GM23338 (cell line): ENCODE measurements around the gene HSP90AB1. TPM values are rescaled to one million over a fixed set of nuclear protein-coding genes. Genes with fewer than 3 reads are reported as not detected.

Experiments
- ATAC-seq: fragments of 200-7000 bp; cut with Tn5 transposase; 3 replicates; pipeline ENCODE4 v1.9.1; 2020
- DNase-seq: peaks from one replicate; pipeline ENCODE4 v3.0.0-alpha.2; 2015; ENCODE audit warnings: low spot score
- H2AFZ ChIP-seq: fragments of 200-600 bp; sonication (generic); 2 replicates; pipeline ENCODE4 v1.8.0; 2016; ENCODE audit warnings: antibody characterized with exemption, mild to moderate bottlenecking, moderate library complexity
- H3F3A ChIP-seq: fragments of 200-600 bp; sonication (generic); replicated peaks from 2 replicates; pipeline ENCODE4 v1.8.0; 2017; ENCODE audit warnings: antibody characterized with exemption, mixed run types, low read depth
- H3K27ac ChIP-seq: fragments of 200-600 bp; sonication (generic); 2 replicates; pipeline ENCODE4 v1.6.1; 2016; ENCODE audit warnings: low read depth
- H3K27me3 ChIP-seq: fragments of 200-600 bp; sonication (generic); 2 replicates; pipeline ENCODE4 v1.8.0; 2016; ENCODE audit warnings: mild to moderate bottlenecking, mixed run types, moderate library complexity; ENCODE audit not compliant: insufficient read depth
- H3K36me3 ChIP-seq: fragments of 200-600 bp; sonication (generic); 2 replicates; pipeline ENCODE4 v1.8.0; 2016; ENCODE audit warnings: mild to moderate bottlenecking; ENCODE audit not compliant: insufficient read depth
- H3K4me1 ChIP-seq: fragments of 200-600 bp; sonication (generic); 2 replicates; pipeline ENCODE4 v1.8.0; 2016; ENCODE audit warnings: mild to moderate bottlenecking, moderate library complexity; ENCODE audit not compliant: insufficient read depth
- H3K4me2 ChIP-seq: fragments of 200-600 bp; sonication (generic); 2 replicates; pipeline ENCODE4 v1.7.1; 2017; ENCODE audit warnings: mixed run types
- H3K4me3 ChIP-seq: fragments of 200-600 bp; sonication (generic); 2 replicates; pipeline ENCODE4 v1.6.1; 2016; ENCODE audit warnings: mixed run types
- H3K79me2 ChIP-seq: fragments of 200-600 bp; sonication (generic); replicated peaks from 2 replicates; pipeline ENCODE4 v1.8.0; 2017; ENCODE audit warnings: mild to moderate bottlenecking; ENCODE audit not compliant: insufficient read depth
- H3K9me2 ChIP-seq: fragments of 200-600 bp; sonication (generic); 2 replicates; pipeline ENCODE4 v1.8.0; 2017; ENCODE audit not compliant: insufficient read depth
- H4K20me1 ChIP-seq: fragments of 200-600 bp; sonication (generic); replicated peaks from 2 replicates; pipeline ENCODE4 v1.8.0; 2017; ENCODE audit warnings: mild to moderate bottlenecking; ENCODE audit not compliant: insufficient read depth
- H3K27ac Mint-ChIP-seq: 2 replicates; pipeline ENCODE4 v1.8.0; 2020; ENCODE audit warnings: inconsistent platforms, mild to moderate bottlenecking, moderate library complexity, mixed read lengths
- H3K27me3 Mint-ChIP-seq: 3 replicates; pipeline ENCODE4 v1.8.0; 2022; ENCODE audit warnings: low read depth, mild to moderate bottlenecking, moderate library complexity, mixed read lengths, inconsistent platforms; ENCODE audit not compliant: insufficient read depth, poor library complexity
- H3K36me3 Mint-ChIP-seq: 3 replicates; pipeline ENCODE4 v1.8.0; 2021; ENCODE audit warnings: low read depth, mild to moderate bottlenecking, inconsistent platforms, moderate library complexity, mixed read lengths
- H3K4me1 Mint-ChIP-seq: 3 replicates; pipeline ENCODE4 v1.8.0; 2020; ENCODE audit warnings: mild to moderate bottlenecking, inconsistent platforms, mixed read lengths
- H3K4me3 Mint-ChIP-seq: 3 replicates; pipeline ENCODE4 v1.8.0; 2021; ENCODE audit warnings: moderate library complexity, mild to moderate bottlenecking, inconsistent platforms, mixed read lengths
- H3K9me3 Mint-ChIP-seq: 3 replicates; pipeline ENCODE4 v1.8.0; 2020; ENCODE audit warnings: moderate library complexity, mild to moderate bottlenecking, inconsistent platforms, mixed read lengths
- CREB1 ChIP-seq: fragments of 250-450 bp; sonication (Bioruptor Pico); IDR thresholded peaks from 2 replicates; pipeline ENCODE4 v1.5.0; 2020; ENCODE audit warnings: low read depth, mild to moderate bottlenecking, moderate library complexity
- EZH2 ChIP-seq: fragments of 200-600 bp; sonication (generic); IDR thresholded peaks from one replicate; pipeline ENCODE4 v1.8.0; 2017; ENCODE audit warnings: antibody characterized with exemption, mild to moderate bottlenecking, low read depth; ENCODE audit not compliant: unreplicated experiment
- NANOG ChIP-seq: IDR thresholded peaks from 2 replicates; pipeline ENCODE4 v1.6.1; 2016; ENCODE audit warnings: antibody characterized with exemption, borderline replicate concordance
- STAT1 ChIP-seq: IDR thresholded peaks from one replicate; pipeline ENCODE4 v1.6.1; 2016; ENCODE audit warnings: antibody characterized with exemption; ENCODE audit not compliant: unreplicated experiment
- ZNF114 ChIP-seq: fragments of 250-450 bp; sonication (Bioruptor Pico); IDR thresholded peaks from 2 replicates; pipeline ENCODE4 v1.5.0; 2020; ENCODE audit warnings: mild to moderate bottlenecking, moderate library complexity
- polyA plus RNA-seq: library from polyadenylated mRNA; unstranded; fragments of >200 nt; fragmentation: Nextera tagmentation; extraction: Ambion mirVana; gene quantifications from 2 replicates; pipeline ENCODE4 v1.2.1, GENCODE V29; 2016
- total RNA-seq: library from RNA; depleted of rRNA; stranded (reverse); fragments of >200 nt; shearing (Covaris generic); gene quantifications from 2 replicates; pipeline ENCODE4 v1.2.3, GENCODE V29; 2014
- TF ChIP-seq, protein P1 (sequence below): IDR thresholded peaks from one replicate; pipeline ENCODE4 v1.6.1; 2018; ENCODE audit warnings: antibody characterized with exemption; ENCODE audit not compliant: unreplicated experiment
- TF ChIP-seq, protein P2 (sequence below): fragments of 250-450 bp; sonication (Bioruptor Pico); IDR thresholded peaks from 2 replicates; pipeline ENCODE4 v1.5.0; 2020; ENCODE audit warnings: mild to moderate bottlenecking, moderate library complexity
- TF ChIP-seq, protein P3 (sequence below): IDR thresholded peaks from 2 replicates; pipeline ENCODE4 v1.6.1; 2016; ENCODE audit warnings: antibody characterized with exemption

The HSP90AB1 gene
- total and polyA plus RNA-seq, 2 experiments from 2014 or later, result 1,425 to 2,361 TPM

DNA sequence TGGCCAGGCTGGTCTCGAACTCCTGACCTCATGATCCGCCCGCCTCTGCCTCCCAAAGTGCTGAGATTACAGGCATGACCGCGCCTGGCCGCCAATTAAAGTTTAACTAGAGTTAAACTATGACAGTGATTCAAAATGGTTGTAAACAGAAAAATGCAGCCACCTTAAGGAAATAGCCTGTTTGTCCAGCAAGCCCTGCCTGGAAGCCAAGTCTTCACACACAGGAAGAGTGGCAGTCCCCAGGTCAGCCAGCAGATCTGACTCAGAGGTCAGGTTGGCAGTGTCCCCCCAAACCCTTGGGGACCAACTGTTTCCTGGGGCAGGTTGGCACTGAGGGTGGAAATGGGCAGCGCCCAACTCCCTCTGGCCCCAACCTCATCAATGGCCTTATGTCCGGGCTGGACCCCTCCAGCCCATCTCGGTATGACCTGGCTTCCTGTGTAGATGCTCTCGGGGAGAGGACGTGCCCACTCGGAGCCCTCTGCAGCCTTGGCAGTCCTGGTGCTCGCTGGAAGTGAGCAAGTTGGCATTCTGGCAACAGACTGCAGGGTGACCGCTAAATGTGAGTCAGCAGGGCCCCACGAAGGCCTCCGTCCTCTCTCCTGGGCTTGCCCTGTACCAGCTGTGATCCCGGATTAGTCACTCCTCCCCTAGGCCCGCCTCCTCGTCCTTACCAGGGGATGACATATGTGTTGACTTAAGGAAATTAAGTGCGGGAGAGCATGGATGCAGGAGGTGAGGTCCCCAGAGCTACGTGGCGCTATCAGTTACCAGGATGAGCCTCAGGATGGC, 9.7 kb upstream of the HSP90AB1 start:
- no peaks in the 10 kb centered on the region; the same call in 2 of the 3 replicates for H3K9me3 Mint-ChIP-seq
- H2AFZ ChIP-seq, result no peak overlapping the region
- ATAC-seq (peak; percentile 65), DNase-seq (peak; percentile 92)
- H3K36me3 ChIP-seq, result 0 out of 2 replicates have a peak, but pooled peaks cover 4% of the 10 kb centered on the region
- peaks cover 19% of the 10 kb centered on the region for H3K27me3 Mint-ChIP-seq
- 0 out of 2 replicates have a peak, but pooled peaks cover 11% of the 10 kb centered on the region for H3K27me3 ChIP-seq
- H3K4me1 Mint-ChIP-seq, result peaks cover 43% of the 10 kb centered on the region
- no peaks in the 10 kb centered on the region for H3K9me2 ChIP-seq
- peak overlapping the region; percentile 90 for H3K4me2 ChIP-seq
- H3K79me2 ChIP-seq, result no peaks in the 10 kb centered on the region
- peak overlapping the region; percentile 83 for H3K4me3 ChIP-seq
- TF ChIP-seq, protein P1, sequence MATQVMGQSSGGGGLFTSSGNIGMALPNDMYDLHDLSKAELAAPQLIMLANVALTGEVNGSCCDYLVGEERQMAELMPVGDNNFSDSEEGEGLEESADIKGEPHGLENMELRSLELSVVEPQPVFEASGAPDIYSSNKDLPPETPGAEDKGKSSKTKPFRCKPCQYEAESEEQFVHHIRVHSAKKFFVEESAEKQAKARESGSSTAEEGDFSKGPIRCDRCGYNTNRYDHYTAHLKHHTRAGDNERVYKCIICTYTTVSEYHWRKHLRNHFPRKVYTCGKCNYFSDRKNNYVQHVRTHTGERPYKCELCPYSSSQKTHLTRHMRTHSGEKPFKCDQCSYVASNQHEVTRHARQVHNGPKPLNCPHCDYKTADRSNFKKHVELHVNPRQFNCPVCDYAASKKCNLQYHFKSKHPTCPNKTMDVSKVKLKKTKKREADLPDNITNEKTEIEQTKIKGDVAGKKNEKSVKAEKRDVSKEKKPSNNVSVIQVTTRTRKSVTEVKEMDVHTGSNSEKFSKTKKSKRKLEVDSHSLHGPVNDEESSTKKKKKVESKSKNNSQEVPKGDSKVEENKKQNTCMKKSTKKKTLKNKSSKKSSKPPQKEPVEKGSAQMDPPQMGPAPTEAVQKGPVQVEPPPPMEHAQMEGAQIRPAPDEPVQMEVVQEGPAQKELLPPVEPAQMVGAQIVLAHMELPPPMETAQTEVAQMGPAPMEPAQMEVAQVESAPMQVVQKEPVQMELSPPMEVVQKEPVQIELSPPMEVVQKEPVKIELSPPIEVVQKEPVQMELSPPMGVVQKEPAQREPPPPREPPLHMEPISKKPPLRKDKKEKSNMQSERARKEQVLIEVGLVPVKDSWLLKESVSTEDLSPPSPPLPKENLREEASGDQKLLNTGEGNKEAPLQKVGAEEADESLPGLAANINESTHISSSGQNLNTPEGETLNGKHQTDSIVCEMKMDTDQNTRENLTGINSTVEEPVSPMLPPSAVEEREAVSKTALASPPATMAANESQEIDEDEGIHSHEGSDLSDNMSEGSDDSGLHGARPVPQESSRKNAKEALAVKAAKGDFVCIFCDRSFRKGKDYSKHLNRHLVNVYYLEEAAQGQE, result no peak
- TF ChIP-seq, protein P2, sequence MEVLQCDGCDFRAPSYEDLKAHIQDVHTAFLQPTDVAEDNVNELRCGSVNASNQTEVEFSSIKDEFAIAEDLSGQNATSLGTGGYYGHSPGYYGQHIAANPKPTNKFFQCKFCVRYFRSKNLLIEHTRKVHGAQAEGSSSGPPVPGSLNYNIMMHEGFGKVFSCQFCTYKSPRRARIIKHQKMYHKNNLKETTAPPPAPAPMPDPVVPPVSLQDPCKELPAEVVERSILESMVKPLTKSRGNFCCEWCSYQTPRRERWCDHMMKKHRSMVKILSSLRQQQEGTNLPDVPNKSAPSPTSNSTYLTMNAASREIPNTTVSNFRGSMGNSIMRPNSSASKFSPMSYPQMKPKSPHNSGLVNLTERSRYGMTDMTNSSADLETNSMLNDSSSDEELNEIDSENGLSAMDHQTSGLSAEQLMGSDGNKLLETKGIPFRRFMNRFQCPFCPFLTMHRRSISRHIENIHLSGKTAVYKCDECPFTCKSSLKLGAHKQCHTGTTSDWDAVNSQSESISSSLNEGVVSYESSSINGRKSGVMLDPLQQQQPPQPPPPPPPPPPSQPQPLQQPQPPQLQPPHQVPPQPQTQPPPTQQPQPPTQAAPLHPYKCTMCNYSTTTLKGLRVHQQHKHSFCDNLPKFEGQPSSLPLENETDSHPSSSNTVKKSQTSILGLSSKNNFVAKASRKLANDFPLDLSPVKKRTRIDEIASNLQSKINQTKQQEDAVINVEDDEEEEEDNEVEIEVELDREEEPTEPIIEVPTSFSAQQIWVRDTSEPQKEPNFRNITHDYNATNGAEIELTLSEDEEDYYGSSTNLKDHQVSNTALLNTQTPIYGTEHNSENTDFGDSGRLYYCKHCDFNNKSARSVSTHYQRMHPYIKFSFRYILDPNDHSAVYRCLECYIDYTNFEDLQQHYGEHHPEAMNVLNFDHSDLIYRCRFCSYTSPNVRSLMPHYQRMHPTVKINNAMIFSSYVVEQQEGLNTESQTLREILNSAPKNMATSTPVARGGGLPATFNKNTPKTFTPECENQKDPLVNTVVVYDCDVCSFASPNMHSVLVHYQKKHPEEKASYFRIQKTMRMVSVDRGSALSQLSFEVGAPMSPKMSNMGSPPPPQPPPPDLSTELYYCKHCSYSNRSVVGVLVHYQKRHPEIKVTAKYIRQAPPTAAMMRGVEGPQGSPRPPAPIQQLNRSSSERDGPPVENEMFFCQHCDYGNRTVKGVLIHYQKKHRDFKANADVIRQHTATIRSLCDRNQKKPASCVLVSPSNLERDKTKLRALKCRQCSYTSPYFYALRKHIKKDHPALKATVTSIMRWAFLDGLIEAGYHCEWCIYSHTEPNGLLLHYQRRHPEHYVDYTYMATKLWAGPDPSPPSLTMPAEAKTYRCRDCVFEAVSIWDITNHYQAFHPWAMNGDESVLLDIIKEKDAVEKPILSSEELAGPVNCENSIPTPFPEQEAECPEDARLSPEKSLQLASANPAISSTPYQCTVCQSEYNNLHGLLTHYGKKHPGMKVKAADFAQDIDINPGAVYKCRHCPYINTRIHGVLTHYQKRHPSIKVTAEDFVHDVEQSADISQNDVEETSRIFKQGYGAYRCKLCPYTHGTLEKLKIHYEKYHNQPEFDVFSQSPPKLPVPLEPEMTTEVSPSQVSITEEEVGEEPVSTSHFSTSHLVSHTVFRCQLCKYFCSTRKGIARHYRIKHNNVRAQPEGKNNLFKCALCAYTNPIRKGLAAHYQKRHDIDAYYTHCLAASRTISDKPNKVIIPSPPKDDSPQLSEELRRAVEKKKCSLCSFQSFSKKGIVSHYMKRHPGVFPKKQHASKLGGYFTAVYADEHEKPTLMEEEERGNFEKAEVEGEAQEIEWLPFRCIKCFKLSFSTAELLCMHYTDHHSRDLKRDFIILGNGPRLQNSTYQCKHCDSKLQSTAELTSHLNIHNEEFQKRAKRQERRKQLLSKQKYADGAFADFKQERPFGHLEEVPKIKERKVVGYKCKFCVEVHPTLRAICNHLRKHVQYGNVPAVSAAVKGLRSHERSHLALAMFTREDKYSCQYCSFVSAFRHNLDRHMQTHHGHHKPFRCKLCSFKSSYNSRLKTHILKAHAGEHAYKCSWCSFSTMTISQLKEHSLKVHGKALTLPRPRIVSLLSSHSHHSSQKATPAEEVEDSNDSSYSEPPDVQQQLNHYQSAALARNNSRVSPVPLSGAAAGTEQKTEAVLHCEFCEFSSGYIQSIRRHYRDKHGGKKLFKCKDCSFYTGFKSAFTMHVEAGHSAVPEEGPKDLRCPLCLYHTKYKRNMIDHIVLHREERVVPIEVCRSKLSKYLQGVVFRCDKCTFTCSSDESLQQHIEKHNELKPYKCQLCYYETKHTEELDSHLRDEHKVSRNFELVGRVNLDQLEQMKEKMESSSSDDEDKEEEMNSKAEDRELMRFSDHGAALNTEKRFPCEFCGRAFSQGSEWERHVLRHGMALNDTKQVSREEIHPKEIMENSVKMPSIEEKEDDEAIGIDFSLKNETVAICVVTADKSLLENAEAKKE, result no peak
- TF ChIP-seq EZH2 (no peak), ZNF114 (CRISPR knock-in tag) (no peak), STAT1 (no peak), CREB1 (CRISPR knock-in tag) (no peak), NANOG (no peak)
- TF ChIP-seq, protein P3, sequence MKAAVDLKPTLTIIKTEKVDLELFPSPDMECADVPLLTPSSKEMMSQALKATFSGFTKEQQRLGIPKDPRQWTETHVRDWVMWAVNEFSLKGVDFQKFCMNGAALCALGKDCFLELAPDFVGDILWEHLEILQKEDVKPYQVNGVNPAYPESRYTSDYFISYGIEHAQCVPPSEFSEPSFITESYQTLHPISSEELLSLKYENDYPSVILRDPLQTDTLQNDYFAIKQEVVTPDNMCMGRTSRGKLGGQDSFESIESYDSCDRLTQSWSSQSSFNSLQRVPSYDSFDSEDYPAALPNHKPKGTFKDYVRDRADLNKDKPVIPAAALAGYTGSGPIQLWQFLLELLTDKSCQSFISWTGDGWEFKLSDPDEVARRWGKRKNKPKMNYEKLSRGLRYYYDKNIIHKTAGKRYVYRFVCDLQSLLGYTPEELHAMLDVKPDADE, result no peak
- H3K27ac Mint-ChIP-seq, result peak overlapping the region; percentile 77; the same call in 1 of the 2 replicates
- H3K36me3 Mint-ChIP-seq, result peaks cover 40% of the 10 kb centered on the region
- H3F3A ChIP-seq, result peaks cover 21% of the 10 kb centered on the region
- peaks cover 6% of the 10 kb centered on the region; the same call in 1 of the 2 replicates for H4K20me1 ChIP-seq
- peak overlapping the region; percentile 69 for H3K27ac ChIP-seq
- peak overlapping the region; percentile 73 for H3K4me3 Mint-ChIP-seq
- H3K4me1 ChIP-seq, result peaks cover 19% of the 10 kb centered on the region; the same call in 1 of the 2 replicates
